Lung microvascular endothelial cell (primary cell): ENCODE data around the gene KBTBD7. TPM values are rescaled to one million over a fixed set of nuclear protein-coding genes. Genes with fewer than 3 reads are reported as not detected.

ENCODE experiments used
- total RNA-seq: library from RNA; depleted of rRNA; stranded (reverse); fragments of >200 nt; gene quantifications from 2 replicates; pipeline ENCODE4 v1.2.1, GENCODE V29; 2014

Gene KBTBD7
- total RNA-seq, 1 donor from 2014 or later, result 7.5 TPM

Other genes with a start within 250 kb of the KBTBD7 start
- 61.9 and 80.8 TPM in 2 replicates for gene ELF1, start 175.3 kb downstream of the KBTBD7 start, total RNA-seq
- gene WBP4, start 133.1 kb downstream of the KBTBD7 start, total RNA-seq, result 5.0 and 6.9 TPM in 2 replicates
- gene KBTBD6, start 61.8 kb downstream of the KBTBD7 start, total RNA-seq, result 5.9 and 9.5 TPM in 2 replicates
- gene MTRF1, start 69.0 kb upstream of the KBTBD7 start, total RNA-seq, result 6.5 and 11.1 TPM in 2 replicates
- 3.5 and 4.6 TPM in 2 replicates for gene NAA16, start 116.7 kb upstream of the KBTBD7 start, total RNA-seq